Nephron (organoid): ENCODE results near the gene SPNS3.

ENCODE experiments used
- H3K27ac Mint-ChIP-seq, 3 experiments: 2 replicates each; pipeline ENCODE4 v1.8.0; 2020; ENCODE audit warnings: mixed read lengths in 3 of 3, mild to moderate bottlenecking in 2 of 3, moderate library complexity in 1 of 3
- H3K27me3 Mint-ChIP-seq: 2 replicates; pipeline ENCODE4 v1.8.0; 2021; ENCODE audit warnings: low read depth, mild to moderate bottlenecking, moderate library complexity, mixed read lengths
- H3K36me3 Mint-ChIP-seq: 2 replicates; pipeline ENCODE4 v1.8.0; 2020; ENCODE audit warnings: low read depth, mixed read lengths
- H3K4me1 Mint-ChIP-seq: 2 replicates; pipeline ENCODE4 v1.8.0; 2020; ENCODE audit warnings: mixed read lengths
- H3K4me3 Mint-ChIP-seq, 3 experiments: 2 replicates each; pipeline ENCODE4 v1.8.0; 2020; ENCODE audit warnings: mild to moderate bottlenecking in 3 of 3, mixed read lengths in 3 of 3, moderate library complexity in 2 of 3
- H3K9me3 Mint-ChIP-seq: 2 replicates; pipeline ENCODE4 v1.8.0; 2020; ENCODE audit warnings: mixed read lengths
- CTCF ChIP-seq, 3 experiments: fragments of 200-600 bp; sonication (generic); IDR thresholded peaks; one replicate each; pipeline ENCODE4 v1.5.0; 2021; ENCODE audit warnings: antibody characterized with exemption in 3 of 3; ENCODE audit not compliant: unreplicated experiment in 3 of 3

Gene SPNS3

GRCh38 chr17:4515501-4515900, 81.8 kb downstream of the SPNS3 start:
- Mint-ChIP-seq H3K27ac (no peak overlapping the region), H3K27me3 (no peaks in the 10 kb centered on the region), H3K4me3 (no peak overlapping the region), H3K36me3 (no peaks in the 10 kb centered on the region), H3K9me3 (no peaks in the 10 kb centered on the region), H3K4me1 (peaks cover 20% of the 10 kb centered on the region)
- no peak for TF ChIP-seq CTCF (IDR thresholded peaks at IDR 0.05; ENCODE audit: unreplicated experiment in 3 of 3)

GRCh38 chr17:4516735-4517134, 83.0 kb downstream of the SPNS3 start:
- Mint-ChIP-seq H3K36me3 (no peaks in the 10 kb centered on the region), H3K27me3 (peaks cover 4% of the 10 kb centered on the region), H3K27ac (peak overlapping the region in 2 of 3 experiments; percentile 64 to 79), H3K4me1 (peaks cover 31% of the 10 kb centered on the region), H3K9me3 (no peaks in the 10 kb centered on the region), H3K4me3 (peak overlapping the region in 1 of 3 experiments; percentile 16)
- no peak for TF ChIP-seq CTCF (IDR thresholded peaks at IDR 0.05; ENCODE audit: unreplicated experiment in 3 of 3)

- TF ChIP-seq CTCF (IDR thresholded peaks at IDR 0.05; ENCODE audit: unreplicated experiment in 3 of 3): no peak
- no peaks in the 10 kb centered on the region for H3K36me3 Mint-ChIP-seq
- no peak overlapping the region for H3K4me3 Mint-ChIP-seq
- H3K27me3 Mint-ChIP-seq: peaks cover 8% of the 10 kb centered on the region
- H3K9me3 Mint-ChIP-seq: no peaks in the 10 kb centered on the region
- H3K4me1 Mint-ChIP-seq: peaks cover 43% of the 10 kb centered on the region
- H3K27ac Mint-ChIP-seq: no peak overlapping the region
Observed at GRCh38 chr17:4518901-4519300, 85.2 kb downstream of the SPNS3 start.

- no peaks in the 10 kb centered on the region for H3K9me3 Mint-ChIP-seq
- H3K27ac Mint-ChIP-seq: no peak overlapping the region
- no peaks in the 10 kb centered on the region for H3K36me3 Mint-ChIP-seq
- peaks cover 44% of the 10 kb centered on the region for H3K4me1 Mint-ChIP-seq
- TF ChIP-seq CTCF (IDR thresholded peaks at IDR 0.05; ENCODE audit: unreplicated experiment in 3 of 3): no peak
- peaks cover 8% of the 10 kb centered on the region for H3K27me3 Mint-ChIP-seq
- no peak overlapping the region for H3K4me3 Mint-ChIP-seq
Observed at GRCh38 chr17:4519361-4519788, 85.6 kb downstream of the SPNS3 start.

- H3K27me3 Mint-ChIP-seq: peaks cover 8% of the 10 kb centered on the region
- no peak for TF ChIP-seq CTCF (IDR thresholded peaks at IDR 0.05; ENCODE audit: unreplicated experiment in 3 of 3)
- no peaks in the 10 kb centered on the region for H3K9me3 Mint-ChIP-seq
- H3K36me3 Mint-ChIP-seq: no peaks in the 10 kb centered on the region
- H3K4me1 Mint-ChIP-seq: peaks cover 44% of the 10 kb centered on the region
- H3K27ac Mint-ChIP-seq: peak overlapping the region in 2 of 3 experiments; percentile 82 to 97
- H3K4me3 Mint-ChIP-seq: peak overlapping the region in 2 of 3 experiments; percentile 35 to 58
Observed at GRCh38 chr17:4520060-4520893, 86.5 kb downstream of the SPNS3 start.
